Endothelial cell of umbilical vein (primary cell): ENCODE data around the gene PRAMEF14. TPM values are rescaled to one million over a fixed set of nuclear protein-coding genes. Genes with fewer than 3 reads are reported as not detected.
"Not testable (repeated sequence)": the region's sequence is repeated elsewhere in the genome, so short reads cannot be mapped to it uniquely, and the experiment has no call there.

Source experiments
- Bru-seq: library from RNA; stranded (reverse); fragments of 400-500 nt; gene quantifications from one replicate; lab custom pipeline; 2021; lab: Mats Ljungman, UMichigan
- BruChase-seq, 2 experiments: library from RNA; stranded (reverse); fragments of 400-500 nt; gene quantifications; one replicate each; lab custom pipeline; 2021; lab: Mats Ljungman, UMichigan
- BruUV-seq: library from RNA; stranded (reverse); fragments of 400-500 nt; replicated peaks from 2 replicates; lab custom pipeline; 2021; lab: Mats Ljungman, UMichigan
- CTCF ChIA-PET: fragments of 300-600, 350-600 bp; sonication (Branson Sonifier 250); formaldehyde crosslinking; loops from one replicate; lab custom pipeline; 2021; ENCODE audit warnings: antibody characterized with exemption, inconsistent platforms; lab: Charles Lee
- POLR2A ChIA-PET: fragments of 300-600, 350-600 bp; sonication (Branson Sonifier 250); formaldehyde crosslinking; loops from one replicate; lab custom pipeline; 2021; ENCODE audit warnings: antibody characterized with exemption, inconsistent platforms; lab: Charles Lee
- DNase-seq: peaks from one replicate; pipeline ENCODE4 v3.0.0-alpha.2; 2011; ENCODE audit warnings: low read depth, low spot score
- FAIRE-seq: peaks from 2 replicates; lab custom pipeline; 2011; peaks lifted over from hg19 to GRCh38; lab: Jason Lieb, UNC
- H2AFZ ChIP-seq: 2 replicates; pipeline ENCODE4 v1.6.0; 2012; ENCODE audit warnings: low read depth, low read length, control low read depth, inconsistent platforms
- H3K27ac ChIP-seq: 2 replicates; pipeline ENCODE4 v1.5.1; 2011; ENCODE audit warnings: low read depth, mild to moderate bottlenecking, control low read depth, low read length, moderate library complexity; ENCODE audit not compliant: insufficient read depth
- H3K27me3 ChIP-seq, 2 experiments: 2 replicates each; pipeline versions ENCODE4 v1.6.0 to v1.6.1; 2011; ENCODE audit warnings: low read length in 2 of 2, mixed read lengths in 1 of 2; ENCODE audit not compliant: control insufficient read depth in 2 of 2, insufficient read depth in 2 of 2
- H3K36me3 ChIP-seq, 2 experiments: 2 replicates in 1 of 2; 3 replicates in 1 of 2; pipeline ENCODE4 v1.5.1; 2011; ENCODE audit warnings: low read length in 2 of 2, mild to moderate bottlenecking in 1 of 2, moderate library complexity in 1 of 2; ENCODE audit not compliant: control insufficient read depth in 2 of 2, insufficient read depth in 2 of 2; ENCODE audit errors: extremely low read depth in 1 of 2
- H3K4me1 ChIP-seq: 3 replicates; pipeline ENCODE4 v1.5.1; 2011; ENCODE audit warnings: mild to moderate bottlenecking, low read length; ENCODE audit not compliant: control insufficient read depth, insufficient read depth; ENCODE audit errors: extremely low read depth
- H3K4me2 ChIP-seq: 2 replicates; pipeline ENCODE4 v1.6.1; 2011; ENCODE audit warnings: low read length, control low read depth, mixed read lengths; ENCODE audit not compliant: insufficient read depth
- H3K4me3 ChIP-seq, 3 experiments: fragments of 200-600 bp in 1 of 3; sonication (generic), shearing (Covaris generic) in 1 of 3; replicated peaks in 1 of 3; 2 replicates each; pipeline ENCODE4 v1.5.1; 2011 to 2016; ENCODE audit warnings: control low read depth in 3 of 3, low read length in 3 of 3, mild to moderate bottlenecking in 2 of 3, inconsistent platforms in 1 of 3, low read depth in 1 of 3, moderate library complexity in 1 of 3; ENCODE audit not compliant: insufficient read depth in 1 of 3
- H3K79me2 ChIP-seq: 2 replicates; pipeline ENCODE4 v1.6.0; 2012; ENCODE audit warnings: low read length, inconsistent platforms; ENCODE audit not compliant: control insufficient read depth, insufficient read depth
- H3K9ac ChIP-seq: replicated peaks from 2 replicates; pipeline ENCODE3; 2011; ENCODE audit warnings: low read length, control low read depth; ENCODE audit not compliant: insufficient read depth; ENCODE audit errors: extremely low read depth
- H3K9me1 ChIP-seq: replicated peaks from 3 replicates; pipeline ENCODE4 v1.6.0; 2011; ENCODE audit warnings: mild to moderate bottlenecking, low read length; ENCODE audit not compliant: control insufficient read depth, insufficient read depth; ENCODE audit errors: extremely low read depth
- H3K9me3 ChIP-seq: replicated peaks from 2 replicates; pipeline ENCODE4 v1.5.1; 2012; ENCODE audit warnings: low read length, inconsistent platforms; ENCODE audit not compliant: control insufficient read depth, insufficient read depth
- H4K20me1 ChIP-seq: replicated peaks from 2 replicates; pipeline ENCODE3; 2011; ENCODE audit warnings: mild to moderate bottlenecking, low read length; ENCODE audit not compliant: control insufficient read depth, insufficient read depth; ENCODE audit errors: extremely low read depth
- dilution Hi-C: fragments of 300-500 bp; cut with MboI; formaldehyde crosslinking; loops from one replicate; pipeline ENCODE4 v1.15.0; 2019; ENCODE audit warnings: low sequenced_read_pairs; ENCODE audit not compliant: extremely low pct_ligation_motif_present
- intact Hi-C: fragments of 100-400 bp; cut with micrococcal nuclease; formaldehyde crosslinking; loops from one replicate; pipeline ENCODE4 v1.10.0; 2022
- long read RNA-seq: library from polyadenylated mRNA; stranded (forward); transcript quantifications from one replicate; pipeline ENCODE4 v2.0.0, GENCODE V29; 2021
- polyA minus RNA-seq, 3 experiments: library from RNA; depleted of rRNA, polyadenylated mRNA; stranded (reverse); fragments of >200 nt; gene quantifications; 1 replicate in 1 of 3; 2 replicates in 2 of 3; pipeline ENCODE4 v1.2.3, GENCODE V29; 2011
- polyA plus RNA-seq, 4 experiments: library from polyadenylated mRNA; depleted of rRNA in 3 of 4; stranded (reverse) in 3 of 4; unstranded in 1 of 4; fragments of >200 nt; gene quantifications; 2 replicates each; pipeline versions ENCODE4 v1.2.1 to v1.2.3, GENCODE V29; 2011 to 2012; ENCODE audit warnings: missing spikeins in 1 of 4
- total RNA-seq: library from RNA; stranded (reverse); gene quantifications from 2 replicates; pipeline ENCODE4 v1.2.3, GENCODE V29; 2021

PRAMEF14 gene, protein sequence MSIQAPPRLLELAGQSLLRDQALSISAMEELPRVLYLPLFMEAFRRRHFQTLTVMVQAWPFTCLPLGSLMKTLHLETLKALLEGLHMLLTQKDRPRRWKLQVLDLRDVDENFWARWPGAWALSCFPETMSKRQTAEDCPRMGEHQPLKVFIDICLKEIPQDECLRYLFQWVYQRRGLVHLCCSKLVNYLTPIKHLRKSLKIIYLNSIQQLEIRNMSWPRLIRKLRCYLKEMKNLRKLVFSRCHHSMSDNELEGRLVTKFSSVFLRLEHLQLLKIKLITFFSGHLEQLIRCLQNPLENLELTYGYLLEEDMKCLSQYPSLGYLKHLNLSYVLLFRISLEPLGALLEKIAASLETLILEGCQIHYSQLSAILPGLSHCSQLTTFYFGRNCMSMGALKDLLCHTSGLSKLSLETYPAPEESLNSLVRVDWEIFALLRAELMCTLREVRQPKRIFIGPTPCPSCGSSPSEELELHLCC
- total RNA-seq: not detected in 2 replicates
- not detected in 2 replicates for polyA plus RNA-seq
- not detected in 2 replicates for polyA plus RNA-seq (2011; cell fraction: cytosol; rRNA removed)
- polyA plus RNA-seq (2011; cell fraction: nucleus; rRNA removed): not detected in 2 replicates
- not detected in 2 replicates for polyA plus RNA-seq (2012)
- polyA minus RNA-seq: not detected in 2 replicates
- not detected for polyA minus RNA-seq (2011; cell fraction: cytosol; rRNA and poly(A)+ RNA removed)
- not detected in 2 replicates for polyA minus RNA-seq (2011; cell fraction: nucleus; rRNA and poly(A)+ RNA removed)
- not detected for Bru-seq, nascent RNA
- not detected for BruChase-seq, experiment 1, labeled RNA remaining after a 6-hour chase
- BruChase-seq, experiment 2, labeled RNA remaining after a 2-hour chase: not detected
- long read RNA-seq: 0 reads

DNA sequence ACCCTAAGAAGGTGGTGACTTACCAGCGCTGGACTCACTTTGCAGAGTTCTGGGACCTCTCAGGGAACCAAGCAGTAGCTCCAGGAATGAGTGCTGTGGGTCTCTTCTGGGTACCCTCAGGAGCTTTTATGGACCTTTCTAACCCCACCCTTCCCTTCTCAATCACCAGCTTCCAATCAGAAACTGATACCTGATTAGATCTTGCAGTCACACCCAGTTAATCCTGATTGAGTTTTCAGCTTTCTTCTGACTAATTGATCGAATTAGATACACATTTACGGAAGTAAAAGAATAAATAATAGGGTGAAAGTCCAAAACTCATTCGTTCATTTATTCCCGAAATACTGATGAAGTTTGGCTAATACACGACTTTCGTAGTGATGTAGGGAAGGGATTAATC, at the start of gene PRAMEF14:
TSS of gene PRAMEF14 (minus strand) at position 101 of the 400 bp plus-strand sequence. CDS start 1,820 bp downstream, outside the sequence.
- H3K27me3 ChIP-seq, H3K79me2 ChIP-seq: not testable (repeated sequence)

DNA sequence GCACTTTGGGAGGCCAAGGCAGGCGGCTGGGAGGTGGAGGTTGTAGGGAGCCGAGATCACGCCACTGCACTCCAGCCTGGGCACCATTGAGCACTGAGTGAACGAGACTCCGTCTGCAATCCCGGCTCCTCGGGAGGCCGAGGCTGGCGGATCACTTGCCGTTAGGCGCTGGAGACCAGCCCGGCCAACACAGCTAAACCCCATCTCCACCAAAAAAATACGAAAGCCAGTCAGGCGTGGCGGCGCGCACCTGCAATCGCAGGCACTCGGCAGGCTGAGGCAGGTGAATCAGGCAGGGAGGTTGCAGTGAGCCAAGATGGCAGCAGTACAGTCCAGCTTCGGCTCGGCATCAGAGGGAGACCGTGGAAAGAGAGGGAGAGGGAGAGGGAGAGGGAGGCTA, 48.4 kb upstream of the PRAMEF14 start:
- BruUV-seq, dilution Hi-C loops, H3K27me3 ChIP-seq: not testable (repeated sequence)

More for the DNA sequence above, at the start of gene PRAMEF14:
- dilution Hi-C loops, H3K9ac ChIP-seq, H3K9me1 ChIP-seq, H3K4me3 ChIP-seq, DNase-seq, intact Hi-C loops, BruUV-seq, H3K9me3 ChIP-seq, CTCF ChIA-PET, H3K4me2 ChIP-seq, H3K36me3 ChIP-seq, FAIRE-seq, POLR2A ChIA-PET, H3K27ac ChIP-seq, H3K4me1 ChIP-seq, H4K20me1 ChIP-seq, H2AFZ ChIP-seq: not testable (repeated sequence)

DNA sequence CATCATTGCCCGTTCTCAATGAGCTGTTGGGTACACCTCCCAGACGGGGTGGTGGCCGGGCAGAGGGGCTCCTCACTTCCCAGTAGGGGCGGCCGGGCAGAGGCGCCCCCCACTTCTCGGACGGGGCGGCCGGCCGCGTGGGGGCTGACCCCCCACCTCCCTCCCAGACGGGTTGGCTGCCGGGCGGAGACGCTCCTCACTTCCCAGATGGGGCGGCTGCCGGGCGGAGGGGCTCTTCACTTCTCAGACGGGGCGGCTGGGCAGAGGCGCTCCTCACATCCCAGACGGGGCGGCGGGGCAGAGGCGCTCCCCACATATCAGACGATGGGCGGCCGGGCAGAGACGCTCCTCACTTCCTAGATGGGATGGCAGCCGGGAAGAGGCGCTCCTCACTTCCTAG, 47.8 kb upstream of the PRAMEF14 start:
- POLR2A ChIA-PET, H3K4me3 ChIP-seq, H3K4me1 ChIP-seq, dilution Hi-C loops, intact Hi-C loops, FAIRE-seq, BruUV-seq, H3K9me1 ChIP-seq, H3K27ac ChIP-seq, H4K20me1 ChIP-seq, H3K27me3 ChIP-seq, DNase-seq, H3K36me3 ChIP-seq, H2AFZ ChIP-seq, H3K9me3 ChIP-seq, CTCF ChIA-PET, H3K4me2 ChIP-seq, H3K9ac ChIP-seq, H3K79me2 ChIP-seq: not testable (repeated sequence)

More for the DNA sequence above, 48.4 kb upstream of the PRAMEF14 start:
- H3K4me3 ChIP-seq, POLR2A ChIA-PET, H3K36me3 ChIP-seq, H2AFZ ChIP-seq, H3K9ac ChIP-seq, H3K4me2 ChIP-seq, H3K9me1 ChIP-seq, H4K20me1 ChIP-seq, H3K4me1 ChIP-seq, H3K9me3 ChIP-seq, H3K79me2 ChIP-seq, intact Hi-C loops, H3K27ac ChIP-seq, CTCF ChIA-PET, DNase-seq, FAIRE-seq: not testable (repeated sequence)

DNA sequence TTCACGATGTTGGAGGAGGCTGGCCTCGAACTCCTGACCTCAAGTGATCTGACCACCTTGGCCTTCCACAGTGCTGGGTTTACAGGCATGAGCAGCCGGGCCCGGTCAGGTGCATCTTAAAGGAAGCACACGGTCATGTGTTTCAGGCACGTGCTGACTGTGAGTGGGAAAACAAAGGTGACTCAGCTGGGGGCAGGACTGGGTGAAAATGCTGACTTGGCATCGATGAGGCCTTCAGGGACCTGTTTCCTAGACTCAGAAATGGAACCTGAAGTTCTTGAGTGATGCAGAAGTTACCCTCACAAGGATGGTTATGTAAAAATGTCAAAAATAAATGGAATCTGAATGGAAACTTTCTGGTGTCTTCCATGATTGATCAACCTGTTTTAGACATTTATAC, 46.1 kb upstream of the PRAMEF14 start:
- DNase-seq, CTCF ChIA-PET, BruUV-seq, H3K4me3 ChIP-seq, FAIRE-seq, H2AFZ ChIP-seq, H3K9me1 ChIP-seq, H3K36me3 ChIP-seq, H3K4me1 ChIP-seq, H3K79me2 ChIP-seq, H4K20me1 ChIP-seq, intact Hi-C loops, H3K27me3 ChIP-seq, H3K9ac ChIP-seq, H3K4me2 ChIP-seq, dilution Hi-C loops, H3K27ac ChIP-seq, POLR2A ChIA-PET, H3K9me3 ChIP-seq: not testable (repeated sequence)
